Measurements from ENCODE around the gene POLR2B. TPM values are rescaled to one million over a fixed set of nuclear protein-coding genes. Genes with fewer than 3 reads are reported as not detected.

POLR2B gene
- total RNA-seq, 1 experiment from 2014 or later = 129 TPM

DNA sequence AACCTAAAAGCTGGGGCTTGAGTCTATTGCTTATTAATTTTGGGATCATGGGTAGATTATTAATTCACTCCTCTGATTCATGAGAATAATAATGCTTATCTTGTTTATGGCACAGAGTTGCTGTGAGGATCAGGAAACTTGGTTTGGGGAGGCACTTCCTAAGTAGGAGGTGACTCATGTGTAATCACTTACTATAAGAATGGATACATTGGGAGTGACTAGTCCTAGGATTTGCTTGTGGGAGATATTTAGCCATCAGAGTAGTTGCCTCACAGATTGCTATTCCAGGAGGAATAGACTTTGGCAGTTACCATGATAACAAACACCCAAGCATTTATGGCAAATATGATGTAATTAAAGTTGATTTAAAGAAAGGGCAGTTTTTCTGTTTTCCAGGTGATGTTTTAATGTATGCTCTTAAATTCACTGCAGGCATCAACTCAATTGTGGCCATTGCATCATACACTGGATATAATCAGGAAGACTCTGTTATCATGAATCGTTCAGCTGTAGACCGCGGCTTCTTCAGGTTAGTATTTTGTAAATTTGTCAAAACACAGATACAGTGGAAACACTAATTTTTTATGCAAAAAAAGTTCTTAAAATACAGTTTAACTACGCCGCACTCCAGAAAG lies 41.9 kb downstream of the POLR2B start:
- H3K9ac ChIP-seq (ENCODE audit: low read length) = no peak overlapping the region
- TF ChIP-seq, protein P1, sequence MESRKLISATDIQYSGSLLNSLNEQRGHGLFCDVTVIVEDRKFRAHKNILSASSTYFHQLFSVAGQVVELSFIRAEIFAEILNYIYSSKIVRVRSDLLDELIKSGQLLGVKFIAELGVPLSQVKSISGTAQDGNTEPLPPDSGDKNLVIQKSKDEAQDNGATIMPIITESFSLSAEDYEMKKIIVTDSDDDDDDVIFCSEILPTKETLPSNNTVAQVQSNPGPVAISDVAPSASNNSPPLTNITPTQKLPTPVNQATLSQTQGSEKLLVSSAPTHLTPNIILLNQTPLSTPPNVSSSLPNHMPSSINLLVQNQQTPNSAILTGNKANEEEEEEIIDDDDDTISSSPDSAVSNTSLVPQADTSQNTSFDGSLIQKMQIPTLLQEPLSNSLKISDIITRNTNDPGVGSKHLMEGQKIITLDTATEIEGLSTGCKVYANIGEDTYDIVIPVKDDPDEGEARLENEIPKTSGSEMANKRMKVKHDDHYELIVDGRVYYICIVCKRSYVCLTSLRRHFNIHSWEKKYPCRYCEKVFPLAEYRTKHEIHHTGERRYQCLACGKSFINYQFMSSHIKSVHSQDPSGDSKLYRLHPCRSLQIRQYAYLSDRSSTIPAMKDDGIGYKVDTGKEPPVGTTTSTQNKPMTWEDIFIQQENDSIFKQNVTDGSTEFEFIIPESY (IDR thresholded peaks at IDR 0.05; ENCODE audit: extremely low read depth, insufficient replicate concordance, low read length) = no peak
- TF ChIP-seq RAD21 (IDR thresholded peaks at IDR 0.05; ENCODE audit: low read depth) = no peak
- TF ChIP-seq ELF1 (IDR thresholded peaks at IDR 0.05; ENCODE audit: borderline replicate concordance, low read depth) = no peak
- TF ChIP-seq SRF (IDR thresholded peaks at IDR 0.05; ENCODE audit: low read depth) = no peak
- TF ChIP-seq EZH2 (IDR thresholded peaks at IDR 0.05) = no peak
- no peak for TF ChIP-seq FOSL1 (IDR thresholded peaks at IDR 0.05; ENCODE audit: low read depth)
- TF ChIP-seq EZH2phosphoT487 (IDR thresholded peaks at IDR 0.05; ENCODE audit: borderline replicate concordance) = no peak
- TF ChIP-seq, protein P2, sequence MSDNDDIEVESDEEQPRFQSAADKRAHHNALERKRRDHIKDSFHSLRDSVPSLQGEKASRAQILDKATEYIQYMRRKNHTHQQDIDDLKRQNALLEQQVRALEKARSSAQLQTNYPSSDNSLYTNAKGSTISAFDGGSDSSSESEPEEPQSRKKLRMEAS (IDR thresholded peaks at IDR 0.05) = no peak
- TF ChIP-seq TCF7L2 (IDR thresholded peaks at IDR 0.05; ENCODE audit: borderline replicate concordance, extremely low read depth, insufficient read depth, insufficient read length) = no peak
- no peak for TF ChIP-seq CEBPB (IDR thresholded peaks at IDR 0.05; ENCODE audit: low read depth)
- no peak for TF ChIP-seq ZNF274 (IDR thresholded peaks at IDR 0.05; ENCODE audit: low read depth, low read length)
- TF ChIP-seq SP1 (IDR thresholded peaks at IDR 0.05; ENCODE audit: low read depth) = no peak
- no peak for TF ChIP-seq POLR2AphosphoS5 (IDR thresholded peaks at IDR 0.05; ENCODE audit: low read depth, low read length)
- no peak for TF ChIP-seq JUND (IDR thresholded peaks at IDR 0.05)
- TF ChIP-seq SIN3A (IDR thresholded peaks at IDR 0.05; ENCODE audit: low read depth) = no peak
- TF ChIP-seq, protein P3, sequence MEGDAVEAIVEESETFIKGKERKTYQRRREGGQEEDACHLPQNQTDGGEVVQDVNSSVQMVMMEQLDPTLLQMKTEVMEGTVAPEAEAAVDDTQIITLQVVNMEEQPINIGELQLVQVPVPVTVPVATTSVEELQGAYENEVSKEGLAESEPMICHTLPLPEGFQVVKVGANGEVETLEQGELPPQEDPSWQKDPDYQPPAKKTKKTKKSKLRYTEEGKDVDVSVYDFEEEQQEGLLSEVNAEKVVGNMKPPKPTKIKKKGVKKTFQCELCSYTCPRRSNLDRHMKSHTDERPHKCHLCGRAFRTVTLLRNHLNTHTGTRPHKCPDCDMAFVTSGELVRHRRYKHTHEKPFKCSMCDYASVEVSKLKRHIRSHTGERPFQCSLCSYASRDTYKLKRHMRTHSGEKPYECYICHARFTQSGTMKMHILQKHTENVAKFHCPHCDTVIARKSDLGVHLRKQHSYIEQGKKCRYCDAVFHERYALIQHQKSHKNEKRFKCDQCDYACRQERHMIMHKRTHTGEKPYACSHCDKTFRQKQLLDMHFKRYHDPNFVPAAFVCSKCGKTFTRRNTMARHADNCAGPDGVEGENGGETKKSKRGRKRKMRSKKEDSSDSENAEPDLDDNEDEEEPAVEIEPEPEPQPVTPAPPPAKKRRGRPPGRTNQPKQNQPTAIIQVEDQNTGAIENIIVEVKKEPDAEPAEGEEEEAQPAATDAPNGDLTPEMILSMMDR (IDR thresholded peaks at IDR 0.05 in 2 of 3, conservative IDR thresholded peaks at IDR 0.05 in 1 of 3; ENCODE audit: borderline replicate concordance in 1 of 3, insufficient read depth in 1 of 3, low read depth in 2 of 3, low read length in 2 of 3) = no peak
- TF ChIP-seq POLR2A (IDR thresholded peaks at IDR 0.05; ENCODE audit: borderline replicate concordance, extremely low read depth, insufficient read depth, insufficient read length) = no peak
- no peak overlapping the region for H3K27ac ChIP-seq (ENCODE audit: low read depth, low read length)
- no peak overlapping the region for H2AFZ ChIP-seq (ENCODE audit: low read depth, low read length, poor library complexity, severe bottlenecking)
- ChIA-PET RAD21 (ENCODE audit: low non-redundant PET in 1 of 2, low total read pairs in 2 of 2, uncharacterized antibody in 2 of 2, unreplicated experiment in 2 of 2) (no interaction called here), CTCF (no interaction called here), POLR2A (no interaction called here)
- H3K27me3 ChIP-seq (ENCODE audit: insufficient read depth, low read length) = no peaks in the 10 kb centered on the region
- no peaks in the 10 kb centered on the region; the same call in 1 of the 2 replicates for H4K20me1 ChIP-seq (ENCODE audit: insufficient read depth)
- ATAC-seq (no peak), DNase-seq (ENCODE audit: low read depth, low spot score) (no peak)
- peaks cover 20% of the 10 kb centered on the region for H3K79me2 ChIP-seq (ENCODE audit: insufficient read depth, low read length)
- no peaks in the 10 kb centered on the region for H3K4me1 ChIP-seq (ENCODE audit: control insufficient read depth in 1 of 2, insufficient read depth in 2 of 2, low read length in 2 of 2)
- H3K4me3 ChIP-seq (replicated peaks in 1 of 2; ENCODE audit: low read depth in 1 of 2, low read length in 2 of 2) = no peak overlapping the region
- no peak overlapping the region for H3K4me2 ChIP-seq (ENCODE audit: low read length)
- no TSS peak for BruUV-seq (replicated peaks)
- peaks cover 64 to 75% of the 10 kb centered on the region in 2 experiments for H3K36me3 ChIP-seq (ENCODE audit: control insufficient read depth in 1 of 2, insufficient read depth in 2 of 2, low read length in 2 of 2)
- intact Hi-C loops (cut with micrococcal nuclease) = no loop called here
- no peaks in the 10 kb centered on the region for H3K9me3 ChIP-seq (ENCODE audit: control insufficient read depth in 1 of 2, insufficient read depth in 1 of 2, low read depth in 1 of 2, low read length in 2 of 2)
- no peaks in the 10 kb centered on the region for H3K9me2 ChIP-seq (ENCODE audit: insufficient read depth)
